GM12878 (cell line): ENCODE results near the gene CTNNA2.

Source experiments
- BACH1 ChIP-seq: fragments of 450-650 bp; IDR thresholded peaks from 2 replicates; pipeline ENCODE4 v1.6.1; 2017; ENCODE audit warnings: mild to moderate bottlenecking, borderline replicate concordance
- HCFC1 ChIP-seq: fragments of 150-350 bp; IDR thresholded peaks from 2 replicates; pipeline ENCODE4 v1.6.1; 2014; ENCODE audit warnings: low read length
- JUNB ChIP-seq: IDR thresholded peaks from 2 replicates; pipeline ENCODE4 v1.6.1; 2016; ENCODE audit warnings: antibody characterized with exemption, mild to moderate bottlenecking
- MLLT1 ChIP-seq: fragments of 450-650 bp; IDR thresholded peaks from 2 replicates; pipeline ENCODE4 v1.6.1; 2016; ENCODE audit warnings: mild to moderate bottlenecking
- SMC3 ChIP-seq: IDR thresholded peaks from 2 replicates; pipeline ENCODE4 v1.6.1; 2011; ENCODE audit warnings: low read length, improper control_type of control experiment, borderline replicate concordance

- TF ChIP-seq BACH1 (no peak), HCFC1 (no peak), JUNB (no peak), SMC3 (no peak), MLLT1 (no peak)
These were observed 745.5 kb downstream of the CTNNA2 start for GRCh38 chr2:80258341-80258740.
